Hepatocyte (in vitro differentiated cells): ENCODE results near the gene ABI3BP. TPM values are rescaled to one million over a fixed set of nuclear protein-coding genes. Genes with fewer than 3 reads are reported as not detected.
"Not testable (repeated sequence)": the region's sequence is repeated elsewhere in the genome, so short reads cannot be mapped to it uniquely, and the experiment has no call there.

Source experiments
- DNase-seq: peaks from one replicate; pipeline ENCODE4 v3.0.0-alpha.2; 2016; ENCODE audit warnings: low spot score
- H2AFZ ChIP-seq: fragments of 200-600 bp; sonication (generic); 2 replicates; pipeline ENCODE4 v1.6.0; 2016; ENCODE audit warnings: antibody characterized with exemption, mild to moderate bottlenecking
- H3K27ac ChIP-seq: fragments of 200-600 bp; sonication (generic); 2 replicates; pipeline ENCODE4 v1.5.1; 2016; ENCODE audit warnings: mild to moderate bottlenecking
- H3K27me3 ChIP-seq: fragments of 200-600 bp; sonication (generic); 2 replicates; pipeline ENCODE4 v1.6.1; 2016
- H3K36me3 ChIP-seq: fragments of 200-600 bp; sonication (generic); replicated peaks from 2 replicates; pipeline ENCODE4 v1.5.1; 2016; ENCODE audit warnings: low read depth; ENCODE audit not compliant: insufficient read depth
- H3K4me1 ChIP-seq: fragments of 200-600 bp; sonication (generic); 2 replicates; pipeline ENCODE4 v1.5.1; 2016; ENCODE audit warnings: mild to moderate bottlenecking, moderate library complexity; ENCODE audit not compliant: insufficient read depth
- H3K4me2 ChIP-seq: fragments of 200-600 bp; sonication (generic); 2 replicates; pipeline ENCODE4 v1.6.0; 2016
- H3K4me3 ChIP-seq: fragments of 200-600 bp; sonication (generic); 2 replicates; pipeline ENCODE4 v1.5.1; 2016; ENCODE audit warnings: mild to moderate bottlenecking
- H3K79me2 ChIP-seq: fragments of 200-600 bp; sonication (generic); 2 replicates; pipeline ENCODE4 v1.6.0; 2017; ENCODE audit warnings: mild to moderate bottlenecking
- H3K9me2 ChIP-seq: fragments of 200-600 bp; sonication (generic); replicated peaks from 2 replicates; pipeline ENCODE4 v1.6.0; 2017; ENCODE audit warnings: mild to moderate bottlenecking; ENCODE audit not compliant: insufficient read depth
- H3K9me3 ChIP-seq: fragments of 200-600 bp; sonication (generic); 2 replicates; pipeline ENCODE4 v1.5.1; 2016; ENCODE audit warnings: low read depth, mild to moderate bottlenecking
- H4K20me1 ChIP-seq: fragments of 200-600 bp; sonication (generic); 2 replicates; pipeline ENCODE4 v1.6.0; 2016; ENCODE audit warnings: mild to moderate bottlenecking; ENCODE audit not compliant: insufficient read depth, poor library complexity, severe bottlenecking
- CTCF ChIP-seq: fragments of 200-600 bp; sonication (generic); IDR thresholded peaks from 2 replicates; pipeline ENCODE4 v1.5.1; 2016; ENCODE audit warnings: antibody characterized with exemption, mild to moderate bottlenecking; ENCODE audit not compliant: poor library complexity
- EZH2 ChIP-seq: fragments of 200-600 bp; sonication (generic); IDR thresholded peaks from 2 replicates; pipeline ENCODE4 v1.6.1; 2016; ENCODE audit warnings: antibody characterized with exemption, mild to moderate bottlenecking, borderline replicate concordance
- EZH2phosphoT487 ChIP-seq: fragments of 200-600 bp; sonication (generic); IDR thresholded peaks from one replicate; pipeline ENCODE4 v1.6.1; 2018; ENCODE audit warnings: antibody characterized with exemption, mild to moderate bottlenecking, low read depth, moderate library complexity; ENCODE audit not compliant: unreplicated experiment, severe bottlenecking
- WGBS: methylation state at CpG from one replicate; pipeline ENCODE4 v1.1.6; 2016; ENCODE audit warnings: low lambda C conversion rate; ENCODE audit errors: missing lambda C conversion rate; 5-methylcytosine and 5-hydroxymethylcytosine counted together
- polyA plus RNA-seq: library from polyadenylated mRNA; unstranded; fragments of >200 nt; fragmentation: Nextera tagmentation; extraction: Ambion mirVana; gene quantifications from 2 replicates; pipeline ENCODE4 v1.2.1, GENCODE V29; 2016
- total RNA-seq: library from RNA; depleted of rRNA; stranded (reverse); fragments of >200 nt; gene quantifications from 2 replicates; pipeline ENCODE4 v1.2.3, GENCODE V29; 2014

Gene ABI3BP
- total and polyA plus RNA-seq, 2 experiments from 2014 or later: 10.4 to 18.6 TPM

- no peaks in the 10 kb centered on the region for H4K20me1 ChIP-seq
- no peaks in the 10 kb centered on the region for H3K79me2 ChIP-seq
- WGBS: 73% methylated on average over 4 of the region's 4 CpGs
Observed at GRCh38 chr3:100953103-100953502, 40.1 kb downstream of the ABI3BP start.

GRCh38 chr3:100947119-100947518 is 46.1 kb downstream of the ABI3BP start:
- Histone ChIP-seq H3K4me2 (no peak overlapping the region), H2AFZ (no peak overlapping the region), H3K36me3 (no peaks in the 10 kb centered on the region), H3K9me3 (no peaks in the 10 kb centered on the region), H3K4me1 (no peaks in the 10 kb centered on the region), H4K20me1 (no peaks in the 10 kb centered on the region), H3K27me3 (no peaks in the 10 kb centered on the region), H3K9me2 (no peaks in the 10 kb centered on the region), H3K27ac (no peak overlapping the region), H3K79me2 (no peaks in the 10 kb centered on the region), H3K4me3 (no peak overlapping the region)
- WGBS: 91% methylated on average over 3 of the region's 3 CpGs
- no peak for TF ChIP-seq EZH2phosphoT487
- TF ChIP-seq EZH2: no peak
- no peak for TF ChIP-seq CTCF
- DNase-seq: no peak

More at GRCh38 chr3:100953103-100953502, 40.1 kb downstream of the ABI3BP start:
- no peak overlapping the region for H2AFZ ChIP-seq
- no peak overlapping the region for H3K4me2 ChIP-seq
- H3K4me3 ChIP-seq: no peak overlapping the region
- H3K36me3 ChIP-seq: no peaks in the 10 kb centered on the region
- no peaks in the 10 kb centered on the region for H3K27me3 ChIP-seq
- H3K9me2 ChIP-seq: no peaks in the 10 kb centered on the region
- H3K9me3 ChIP-seq: no peaks in the 10 kb centered on the region
- TF ChIP-seq EZH2 (no peak), EZH2phosphoT487 (no peak), CTCF (no peak)
- no peak for DNase-seq
- H3K27ac ChIP-seq: no peak overlapping the region
- no peaks in the 10 kb centered on the region for H3K4me1 ChIP-seq

- H3K4me3 ChIP-seq, H3K4me2 ChIP-seq, H3K27me3 ChIP-seq, H3K36me3 ChIP-seq, H2AFZ ChIP-seq, H3K9me2 ChIP-seq, H3K27ac ChIP-seq, DNase-seq, H4K20me1 ChIP-seq, H3K79me2 ChIP-seq, H3K9me3 ChIP-seq, H3K4me1 ChIP-seq: not testable (repeated sequence)
- 90% methylated on average over 2 of the region's 2 CpGs for WGBS
Observed at GRCh38 chr3:100946096-100946495, 47.1 kb downstream of the ABI3BP start.

- WGBS: 85% methylated on average over 2 of the region's 2 CpGs
- no peak overlapping the region for H2AFZ ChIP-seq
- no peak overlapping the region for H3K4me2 ChIP-seq
Observed at GRCh38 chr3:100941451-100941850, 51.8 kb downstream of the ABI3BP start.

More at GRCh38 chr3:100941451-100941850, 51.8 kb downstream of the ABI3BP start:
- H3K9me3 ChIP-seq: no peaks in the 10 kb centered on the region
- H3K79me2 ChIP-seq: no peaks in the 10 kb centered on the region
- no peak overlapping the region for H3K27ac ChIP-seq
- no peaks in the 10 kb centered on the region for H3K27me3 ChIP-seq
- no peaks in the 10 kb centered on the region for H3K36me3 ChIP-seq
- no peaks in the 10 kb centered on the region for H3K9me2 ChIP-seq
- no peaks in the 10 kb centered on the region for H4K20me1 ChIP-seq
- no peaks in the 10 kb centered on the region for H3K4me1 ChIP-seq
- DNase-seq: no peak
- TF ChIP-seq EZH2phosphoT487 (no peak), EZH2 (no peak)
- no peak overlapping the region for H3K4me3 ChIP-seq
